ENCODE results near the gene TRIM2.
"Not testable (repeated sequence)": the region's sequence is repeated elsewhere in the genome, so short reads cannot be mapped to it uniquely, and the experiment has no call there.

TRIM2 gene

DNA sequence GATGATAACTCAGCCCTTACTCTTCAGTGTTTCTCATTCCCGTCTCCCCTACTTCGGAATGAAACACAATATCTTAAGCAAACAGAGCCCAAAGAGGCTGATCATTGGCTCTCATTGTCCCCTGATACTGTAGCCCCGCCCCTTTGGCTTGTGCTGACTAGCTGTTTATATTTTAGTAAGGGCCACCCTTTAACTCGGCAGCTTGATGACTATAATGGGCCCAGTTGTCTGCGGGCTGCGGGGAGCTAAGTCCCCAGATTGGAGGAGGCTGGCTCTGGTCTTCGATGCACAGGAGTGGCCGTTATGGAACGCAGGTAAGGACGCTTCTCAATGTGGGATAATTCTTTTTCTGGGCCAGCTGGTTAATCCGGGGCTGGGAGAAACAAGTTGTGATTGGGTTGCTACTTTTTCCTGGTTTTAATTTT lies at the start of gene TRIM2:
TRIM2 (plus strand) TSS at position 197 of the 425 bp plus-strand sequence; CDS start at position 285, 88 bp downstream.
- Histone ChIP-seq H3K9ac (no peak within 1 kb of the TSS), H3K27me3 (no peaks in the 10 kb centered on the region), H3K4me3 (no peak within 1 kb of the TSS), H4K20me1 (no peaks in the 10 kb centered on the region), H3K4me2 (peak within 1 kb of the TSS; percentile 50), H3K4me1 (peaks cover 13% of the 10 kb centered on the region), H3K36me3 (no peaks in the 10 kb centered on the region), H3K27ac (no peak within 1 kb of the TSS), H3K9me3 (no peaks in the 10 kb centered on the region)
- TF ChIP-seq Cebpa-rat (IDR thresholded peaks at IDR 0.05): no peak

DNA sequence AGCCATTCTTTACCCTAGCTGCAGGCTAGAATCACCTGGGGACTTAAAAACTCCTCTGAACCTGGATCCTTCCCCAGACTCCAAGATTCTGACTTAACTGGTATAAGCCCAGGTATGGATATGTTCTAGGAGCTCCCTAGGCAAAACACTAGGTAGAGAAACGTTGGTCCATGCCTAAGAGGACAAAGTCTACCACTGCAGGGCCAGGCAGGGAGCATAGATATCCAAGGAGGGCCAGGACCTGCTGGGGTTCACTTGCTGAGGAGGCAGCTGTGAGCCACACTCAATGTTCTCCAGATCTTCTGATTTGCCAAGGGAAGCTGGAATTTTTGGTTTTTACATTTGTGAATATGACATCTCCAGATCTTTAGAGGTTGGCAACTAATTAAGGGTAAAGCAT lies 48.6 kb upstream of the TRIM2 start:
- no peak overlapping the region for H3K9ac ChIP-seq
- H3K9me3 ChIP-seq: no peaks in the 10 kb centered on the region
- no peaks in the 10 kb centered on the region for H3K27me3 ChIP-seq
- peak overlapping the region; percentile 66 for H3K4me2 ChIP-seq
- no peaks in the 10 kb centered on the region for H3K36me3 ChIP-seq
- no peak overlapping the region for H3K4me3 ChIP-seq
- no peaks in the 10 kb centered on the region for H4K20me1 ChIP-seq
- peaks cover 60% of the 10 kb centered on the region for H3K4me1 ChIP-seq
- no peak overlapping the region for H3K27ac ChIP-seq
- no peak for TF ChIP-seq Cebpa-rat (IDR thresholded peaks at IDR 0.05)

DNA sequence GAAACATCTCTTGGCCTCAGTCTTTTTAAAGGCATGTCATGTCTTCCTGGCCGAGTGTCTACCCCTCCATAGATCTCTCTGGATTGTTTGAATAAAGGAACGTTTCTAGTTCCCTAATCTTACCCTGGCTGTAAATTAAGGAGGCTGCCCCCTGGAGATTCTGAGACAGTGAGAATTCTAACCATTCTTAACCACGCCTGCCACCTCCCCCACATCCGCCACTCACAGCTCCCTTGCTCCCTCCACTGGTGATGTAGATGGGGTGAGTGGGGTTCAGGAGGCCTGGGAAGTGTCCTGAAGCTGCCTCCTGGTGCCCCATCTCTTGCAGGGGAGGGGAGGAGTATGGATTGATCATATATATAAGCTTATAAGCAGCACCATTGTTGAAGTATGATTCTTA lies 48.0 kb upstream of the TRIM2 start:
- Histone ChIP-seq H4K20me1 (no peaks in the 10 kb centered on the region), H3K9me3 (no peaks in the 10 kb centered on the region), H3K4me2 (peak overlapping the region; percentile 66), H3K27ac (no peak overlapping the region), H3K4me3 (no peak overlapping the region), H3K27me3 (no peaks in the 10 kb centered on the region), H3K9ac (no peak overlapping the region), H3K4me1 (peaks cover 58% of the 10 kb centered on the region), H3K36me3 (no peaks in the 10 kb centered on the region)
- TF ChIP-seq Cebpa-rat (IDR thresholded peaks at IDR 0.05): no peak

DNA sequence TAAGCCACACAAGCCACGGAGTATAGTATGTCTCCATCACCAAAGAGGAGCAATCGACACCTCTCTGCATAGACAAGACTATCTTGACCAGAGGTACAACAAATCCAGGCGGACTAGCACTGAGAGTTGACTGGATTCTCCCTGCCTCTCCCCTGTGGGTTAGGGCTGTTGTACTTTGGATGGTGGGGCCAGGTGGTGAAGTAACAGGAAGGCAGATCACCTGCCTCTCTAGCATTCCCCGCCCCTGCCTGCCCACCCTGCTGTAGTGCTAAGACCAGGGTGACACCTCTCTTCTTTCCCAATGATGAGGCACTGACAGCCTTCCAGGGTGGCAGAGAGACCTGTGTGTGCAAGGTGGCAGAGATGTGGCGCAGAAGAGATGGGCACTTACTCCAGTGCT lies 47.5 kb upstream of the TRIM2 start:
- Histone ChIP-seq H3K4me2 (peak overlapping the region; percentile 66), H3K27ac (no peak overlapping the region), H3K36me3 (no peaks in the 10 kb centered on the region), H3K9me3 (no peaks in the 10 kb centered on the region), H3K27me3 (no peaks in the 10 kb centered on the region), H3K9ac (no peak overlapping the region), H3K4me3 (no peak overlapping the region), H4K20me1 (no peaks in the 10 kb centered on the region), H3K4me1 (peaks cover 53% of the 10 kb centered on the region)
- TF ChIP-seq Cebpa-rat (IDR thresholded peaks at IDR 0.05): no peak

DNA sequence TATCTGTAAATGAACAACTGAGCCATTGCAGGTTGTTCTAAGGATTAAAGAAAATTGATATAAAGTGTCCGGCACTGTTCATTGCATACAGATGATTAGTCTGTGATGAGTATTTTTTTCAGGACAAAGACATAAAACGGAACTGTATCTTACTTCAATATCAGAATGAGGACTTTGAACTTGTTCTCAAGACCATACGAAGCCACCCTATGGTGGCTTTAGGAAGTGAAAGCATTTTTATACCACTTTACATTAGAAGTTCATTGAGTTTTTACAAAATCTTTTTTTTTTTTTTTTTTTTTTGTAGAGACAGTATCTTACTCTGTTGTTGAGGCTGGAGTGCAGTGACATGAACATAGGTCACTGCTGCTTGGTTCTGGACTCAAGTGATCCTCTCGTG lies 45.2 kb upstream of the TRIM2 start:
- Histone ChIP-seq H4K20me1 (no peaks in the 10 kb centered on the region), H3K36me3 (no peaks in the 10 kb centered on the region), H3K9me3 (no peaks in the 10 kb centered on the region), H3K9ac (no peak overlapping the region), H3K4me2 (no peak overlapping the region), H3K27me3 (no peaks in the 10 kb centered on the region), H3K4me3 (no peak overlapping the region), H3K4me1 (peaks cover 39% of the 10 kb centered on the region), H3K27ac (no peak overlapping the region)
- no peak for TF ChIP-seq Cebpa-rat (IDR thresholded peaks at IDR 0.05)

DNA sequence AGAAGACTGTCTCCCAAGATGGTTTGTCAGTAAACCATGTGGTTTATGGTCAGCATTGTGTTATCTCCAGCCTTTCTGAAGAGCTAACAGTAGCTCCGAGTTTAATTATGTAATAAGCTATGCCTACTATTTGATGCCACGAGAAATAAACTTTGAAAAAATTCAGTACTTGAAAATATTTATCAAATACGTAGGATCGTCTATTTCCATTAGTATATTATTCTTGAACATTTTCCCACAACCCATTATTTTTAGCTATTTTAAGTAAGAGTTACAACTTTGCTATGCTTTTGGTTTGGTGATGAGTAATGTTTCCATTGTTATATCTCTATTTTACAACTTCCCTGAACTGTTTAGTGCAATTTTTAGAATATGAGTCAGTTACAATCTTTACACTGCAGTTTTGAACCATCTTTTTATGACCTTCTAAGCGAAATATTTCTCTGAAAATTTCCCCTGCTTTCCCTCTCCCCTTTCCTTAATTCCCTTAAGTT lies 44.5 kb upstream of the TRIM2 start:
- H4K20me1 ChIP-seq: no peaks in the 10 kb centered on the region
- H3K27ac ChIP-seq: no peak overlapping the region
- H3K4me2 ChIP-seq: no peak overlapping the region
- no peaks in the 10 kb centered on the region for H3K9me3 ChIP-seq
- no peak for TF ChIP-seq Cebpa-rat (IDR thresholded peaks at IDR 0.05)
- H3K9ac ChIP-seq: no peak overlapping the region
- no peaks in the 10 kb centered on the region for H3K36me3 ChIP-seq
- no peak overlapping the region for H3K4me3 ChIP-seq
- H3K4me1 ChIP-seq: peaks cover 32% of the 10 kb centered on the region
- no peaks in the 10 kb centered on the region for H3K27me3 ChIP-seq

DNA sequence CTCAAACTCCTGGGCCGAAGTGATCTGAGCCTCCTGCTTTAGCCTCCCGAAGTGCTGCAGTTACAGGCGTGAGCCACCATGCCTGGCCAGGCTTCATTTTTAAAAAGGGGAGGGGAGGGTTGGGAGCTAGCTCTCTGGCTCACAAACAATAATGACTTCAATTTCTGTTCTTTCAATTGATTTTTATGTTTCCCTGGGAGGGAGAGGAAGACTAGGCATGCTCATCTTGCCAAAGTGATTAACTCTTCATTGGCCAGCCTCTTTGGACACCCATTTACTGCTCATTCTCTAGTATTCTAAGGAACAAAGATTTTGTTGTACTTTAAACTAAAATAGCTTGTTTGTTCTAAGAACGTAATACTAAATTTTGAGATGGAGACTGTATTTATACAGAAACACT lies 43.4 kb upstream of the TRIM2 start:
- Histone ChIP-seq H3K27me3 (no peaks in the 10 kb centered on the region), H3K4me2 (no peak overlapping the region)
- TF ChIP-seq Cebpa-rat (IDR thresholded peaks at IDR 0.05): no peak

DNA sequence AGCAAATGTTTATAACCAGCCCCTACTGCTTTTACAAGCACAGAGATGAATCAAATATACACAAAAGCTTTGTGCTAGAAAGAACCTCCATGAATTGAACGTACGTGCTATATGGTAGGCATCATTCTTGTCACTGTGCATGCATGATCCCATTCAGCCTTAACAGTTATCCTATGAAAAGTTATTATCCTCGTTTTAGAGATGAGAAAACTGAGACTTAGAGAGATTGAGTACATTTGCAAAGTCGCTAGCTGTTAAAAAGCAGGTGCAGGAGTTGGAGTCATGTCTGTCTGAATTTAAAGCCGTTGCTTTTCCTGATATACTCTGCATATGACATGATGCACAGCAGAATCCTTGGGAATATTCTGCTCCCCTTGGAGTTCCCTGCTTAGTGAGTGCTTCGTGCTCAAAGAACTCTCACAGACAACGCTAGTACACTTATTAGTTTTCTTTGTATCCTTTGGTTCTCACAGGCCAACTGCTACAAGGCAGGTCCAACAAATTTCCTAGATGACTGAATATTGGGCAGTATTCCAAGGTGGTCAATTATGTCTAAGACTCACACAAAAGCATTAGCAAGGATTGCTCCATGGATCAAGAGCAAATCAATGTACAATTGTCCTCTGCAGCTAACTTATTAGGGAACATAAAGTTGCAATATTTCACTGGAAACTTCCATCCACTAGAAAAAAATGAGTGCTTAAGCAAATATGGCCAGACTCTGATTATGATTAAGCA lies 42.8 kb upstream of the TRIM2 start:
- no peak overlapping the region for H3K9ac ChIP-seq
- H3K27me3 ChIP-seq: no peaks in the 10 kb centered on the region
- H3K9me3 ChIP-seq: no peaks in the 10 kb centered on the region
- no peak for TF ChIP-seq Cebpa-rat (IDR thresholded peaks at IDR 0.05)
- H3K27ac ChIP-seq: no peak overlapping the region
- H4K20me1 ChIP-seq: no peaks in the 10 kb centered on the region
- H3K4me1 ChIP-seq: peaks cover 15% of the 10 kb centered on the region
- H3K36me3 ChIP-seq: no peaks in the 10 kb centered on the region
- no peak overlapping the region for H3K4me3 ChIP-seq
- H3K4me2 ChIP-seq: no peak overlapping the region

More for the DNA sequence above, 43.4 kb upstream of the TRIM2 start:
- Histone ChIP-seq H3K4me1 (peaks cover 21% of the 10 kb centered on the region), H3K4me3 (no peak overlapping the region), H3K9ac (no peak overlapping the region), H3K9me3 (no peaks in the 10 kb centered on the region), H3K36me3 (no peaks in the 10 kb centered on the region), H4K20me1 (no peaks in the 10 kb centered on the region), H3K27ac (no peak overlapping the region)

DNA sequence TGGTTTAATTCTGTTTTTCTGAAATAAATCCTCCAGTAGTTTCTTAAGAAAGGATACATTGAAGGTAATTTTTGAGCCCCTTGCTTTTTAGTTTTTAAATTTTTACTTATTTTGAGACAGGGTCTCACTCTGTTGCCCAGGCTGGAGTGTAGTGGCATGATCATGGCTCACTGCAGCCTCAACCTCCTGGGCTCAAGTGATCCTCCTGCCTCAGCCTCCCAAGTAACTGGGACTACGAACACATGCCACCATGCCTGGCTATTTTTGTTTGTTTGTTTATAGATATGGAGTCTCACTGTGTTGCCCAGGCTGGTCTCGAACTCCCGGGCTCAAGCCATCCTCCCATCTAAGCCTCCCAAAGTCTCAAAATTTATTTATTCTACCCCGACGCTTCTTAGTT lies 39.0 kb upstream of the TRIM2 start:
- H3K9me3 ChIP-seq, H3K4me2 ChIP-seq, H4K20me1 ChIP-seq, H3K4me1 ChIP-seq, H3K36me3 ChIP-seq, H3K9ac ChIP-seq, H3K27ac ChIP-seq, H3K27me3 ChIP-seq, H3K4me3 ChIP-seq: not testable (repeated sequence)

DNA sequence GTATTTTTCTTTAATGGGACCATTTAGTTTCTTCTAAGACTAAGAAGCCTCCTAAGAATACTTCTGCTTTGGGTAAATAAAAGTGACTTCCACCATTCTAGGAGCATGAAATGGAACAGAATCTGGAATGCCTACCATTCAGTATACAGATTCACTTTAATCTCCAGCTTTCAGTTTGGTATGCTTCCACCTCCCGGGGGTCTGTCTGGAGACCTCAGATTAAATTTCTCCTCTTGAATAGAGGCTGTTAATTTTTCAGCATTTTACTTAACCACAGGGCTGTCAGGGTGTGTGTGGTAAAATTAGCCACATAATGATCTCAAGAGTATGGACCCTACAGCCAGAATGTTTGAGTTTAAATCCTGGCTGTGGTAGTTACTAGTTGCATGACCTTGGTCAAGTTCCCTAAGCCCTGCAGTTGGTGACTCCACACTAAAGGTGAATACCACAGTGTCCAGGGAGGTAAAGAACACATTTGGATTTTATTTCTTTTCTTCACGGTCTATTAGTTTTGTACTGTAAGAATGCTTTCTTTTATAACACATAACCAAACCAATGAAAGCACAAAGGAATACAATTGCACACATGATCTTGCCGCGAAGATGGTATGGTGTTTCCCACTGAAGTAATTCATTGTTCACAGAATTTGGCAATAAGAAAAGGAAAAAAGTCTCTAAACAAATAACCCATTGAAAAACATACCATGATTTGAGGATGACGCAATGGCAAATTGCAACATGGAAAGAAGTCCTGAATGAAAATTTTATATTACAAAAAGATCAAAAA lies 37.3 kb upstream of the TRIM2 start:
- Histone ChIP-seq H3K4me2 (peak overlapping the region; percentile 16; the same call in 1 of the 2 replicates), H4K20me1 (no peaks in the 10 kb centered on the region), H3K27me3 (no peaks in the 10 kb centered on the region), H3K9me3 (no peaks in the 10 kb centered on the region), H3K4me3 (no peak overlapping the region), H3K9ac (no peak overlapping the region), H3K4me1 (peaks cover 6% of the 10 kb centered on the region; the same call in 1 of the 2 replicates), H3K27ac (no peak overlapping the region), H3K36me3 (no peaks in the 10 kb centered on the region)
- no peak; the same call in 1 of the 2 replicates for TF ChIP-seq Cebpa-rat (IDR thresholded peaks at IDR 0.05)

All from BLaER1 (cell line).